Effector memory CD4-positive, alpha-beta T cell (primary cell): ENCODE results near the gene TNN.
"Not testable (repeated sequence)": the region's sequence is repeated elsewhere in the genome, so short reads cannot be mapped to it uniquely, and the experiment has no call there.

Experiments
- DNase-seq, 3 donors: peaks; one replicate each; pipeline ENCODE4 v3.0.0-alpha.2; 2020
- H3K27ac ChIP-seq: 2 replicates; pipeline ENCODE4 v1.7.0; 2013; ENCODE audit warnings: mild to moderate bottlenecking, low read length, moderate library complexity; ENCODE audit not compliant: insufficient read depth, poor library complexity, severe bottlenecking
- H3K27me3 ChIP-seq: replicated peaks from 2 replicates; pipeline ENCODE4 v1.7.0; 2013; ENCODE audit warnings: mild to moderate bottlenecking, low read length; ENCODE audit not compliant: insufficient read depth, control insufficient read depth, poor library complexity, severe bottlenecking
- H3K36me3 ChIP-seq: 2 replicates; pipeline ENCODE4 v1.7.0; 2013; ENCODE audit warnings: mild to moderate bottlenecking, low read length, moderate library complexity; ENCODE audit not compliant: control insufficient read depth, insufficient read depth
- H3K4me1 ChIP-seq: 2 replicates; pipeline ENCODE4 v1.7.0; 2013; ENCODE audit warnings: low read length, mild to moderate bottlenecking; ENCODE audit not compliant: control insufficient read depth, insufficient read depth, poor library complexity, severe bottlenecking
- H3K4me3 ChIP-seq: 2 replicates; pipeline ENCODE4 v1.7.0; 2013; ENCODE audit warnings: low read length, low read depth, mild to moderate bottlenecking; ENCODE audit not compliant: insufficient read depth, poor library complexity, severe bottlenecking
- H3K9me3 ChIP-seq: 2 replicates; pipeline ENCODE4 v1.7.0; 2013; ENCODE audit warnings: mild to moderate bottlenecking, low read length, moderate library complexity; ENCODE audit not compliant: control insufficient read depth

The TNN gene

DNA sequence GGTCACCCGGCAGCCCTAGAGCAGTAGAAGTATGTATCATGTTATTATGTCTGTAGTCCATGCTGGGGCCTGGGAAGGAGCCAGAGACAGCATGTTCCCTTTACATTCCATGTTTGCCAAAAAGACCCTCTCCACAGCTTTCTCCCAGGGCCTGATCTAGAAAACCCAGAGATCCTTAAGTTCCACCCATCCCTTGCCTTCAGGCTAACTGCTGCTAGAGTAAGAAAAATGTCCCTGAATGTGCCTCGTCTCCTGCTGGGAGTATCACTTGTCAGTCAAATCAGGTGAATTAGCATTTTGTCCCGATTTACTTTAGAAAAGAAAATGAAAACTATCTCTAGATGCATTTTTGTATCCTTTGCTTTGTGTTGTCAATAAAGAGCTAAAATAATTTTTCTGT lies 31.2 kb upstream of the TNN start:
- Histone ChIP-seq H3K36me3 (no peaks in the 10 kb centered on the region), H3K4me1 (no peaks in the 10 kb centered on the region), H3K27ac (no peak overlapping the region), H3K27me3 (no peaks in the 10 kb centered on the region), H3K4me3 (no peak overlapping the region), H3K9me3 (no peaks in the 10 kb centered on the region)
- no peak for DNase-seq

DNA sequence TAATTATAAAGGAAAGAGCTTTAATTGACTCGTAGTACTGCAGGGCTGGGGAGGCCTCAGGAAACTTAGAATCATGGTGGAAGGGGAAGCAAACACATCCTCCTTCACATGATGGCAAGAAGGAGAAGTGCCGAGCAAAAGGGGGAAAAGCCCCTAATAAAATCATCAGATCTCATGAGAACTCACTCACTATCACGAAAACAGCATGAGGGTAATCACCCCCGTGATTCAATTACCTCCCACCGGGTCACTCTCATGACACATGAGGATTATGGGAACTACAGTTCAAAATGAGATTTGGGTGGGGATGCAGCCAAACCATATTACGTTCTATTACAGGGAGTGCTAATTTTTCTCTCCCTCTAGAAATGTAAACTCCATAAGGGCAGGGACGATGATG lies 30.2 kb upstream of the TNN start:
- H3K36me3 ChIP-seq: no peaks in the 10 kb centered on the region
- H3K4me1 ChIP-seq: no peaks in the 10 kb centered on the region
- H3K4me3 ChIP-seq: no peak overlapping the region
- H3K9me3 ChIP-seq: no peaks in the 10 kb centered on the region
- H3K27me3 ChIP-seq: no peaks in the 10 kb centered on the region
- H3K27ac ChIP-seq: no peak overlapping the region
- DNase-seq: no peak

DNA sequence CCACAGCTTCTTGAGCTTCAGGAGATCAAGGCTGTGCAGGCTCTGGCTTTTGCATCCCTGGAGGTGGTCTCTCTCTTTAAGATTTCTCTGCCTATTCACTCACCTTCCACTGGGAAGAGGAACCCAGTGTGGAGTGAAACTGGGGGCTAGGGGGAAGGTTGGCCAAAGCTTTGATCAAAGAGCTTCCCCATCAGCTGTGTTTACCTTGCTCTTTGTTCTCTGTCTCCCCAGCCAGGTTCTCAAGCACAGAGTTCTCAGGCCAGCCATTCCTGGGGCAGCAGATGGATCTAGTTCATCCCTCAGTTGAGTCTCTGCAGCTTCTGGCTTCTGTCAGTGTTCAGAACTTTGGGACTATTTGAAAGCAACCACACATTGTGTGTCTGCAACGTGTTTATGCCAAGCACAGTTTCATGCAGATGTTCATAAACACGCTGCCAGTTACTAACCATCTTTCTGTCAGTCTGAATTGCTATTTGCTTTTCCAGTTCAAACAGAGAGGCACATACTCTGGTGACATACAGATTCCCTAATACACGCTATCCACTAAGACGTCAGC lies 27.2 kb upstream of the TNN start:
- H3K4me1 ChIP-seq: no peaks in the 10 kb centered on the region
- DNase-seq: no peak
- no peak overlapping the region for H3K27ac ChIP-seq
- H3K4me3 ChIP-seq: no peak overlapping the region
- H3K9me3 ChIP-seq: no peaks in the 10 kb centered on the region
- H3K36me3 ChIP-seq: no peaks in the 10 kb centered on the region
- H3K27me3 ChIP-seq: no peaks in the 10 kb centered on the region

DNA sequence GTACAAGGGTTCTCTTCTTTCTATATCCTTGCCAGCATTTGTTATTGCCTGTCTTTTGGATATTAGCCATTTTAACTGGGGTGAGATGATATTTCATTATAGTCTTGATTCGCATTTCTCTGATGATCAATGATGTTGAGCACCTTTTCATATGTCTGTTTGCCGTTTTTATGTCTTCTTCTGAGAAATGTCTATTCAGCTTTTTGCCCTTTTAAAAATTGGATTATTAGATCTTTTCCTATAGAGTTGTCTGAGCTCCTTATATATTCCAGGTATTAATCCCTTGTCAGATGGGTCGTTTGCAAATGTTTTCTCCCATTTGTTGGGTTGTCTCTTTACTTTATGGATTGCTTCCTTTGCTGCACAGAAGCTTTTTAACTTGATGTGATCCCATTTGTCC lies 25.0 kb upstream of the TNN start:
- DNase-seq: no peak
- H3K27ac ChIP-seq: no peak overlapping the region
- H3K4me3 ChIP-seq: no peak overlapping the region
- H3K9me3 ChIP-seq: no peaks in the 10 kb centered on the region
- no peaks in the 10 kb centered on the region for H3K27me3 ChIP-seq
- H3K36me3 ChIP-seq: no peaks in the 10 kb centered on the region
- H3K4me1 ChIP-seq: no peaks in the 10 kb centered on the region

DNA sequence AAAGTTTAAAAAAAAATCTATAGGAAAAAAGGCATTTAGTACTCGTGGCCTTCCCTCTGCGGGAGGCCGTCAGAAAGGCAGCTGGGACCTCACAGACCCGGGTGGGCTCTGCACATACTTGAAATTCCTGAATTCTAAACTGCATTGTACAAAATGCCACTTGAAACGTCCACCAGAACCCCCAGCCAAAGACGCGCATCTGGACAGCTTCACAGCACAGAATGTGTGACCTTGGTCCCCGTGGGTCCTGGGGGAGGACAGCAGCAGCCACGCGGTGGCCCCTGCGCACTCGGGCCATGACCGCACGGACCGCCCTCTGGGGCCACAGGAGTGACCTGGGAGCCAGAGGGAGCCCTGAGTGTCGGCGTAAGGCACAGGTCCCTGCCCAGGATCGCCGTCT lies 23.8 kb upstream of the TNN start:
- Histone ChIP-seq H3K27me3 (no peaks in the 10 kb centered on the region), H3K27ac (no peak overlapping the region), H3K4me3 (no peak overlapping the region), H3K36me3 (no peaks in the 10 kb centered on the region), H3K9me3 (no peaks in the 10 kb centered on the region), H3K4me1 (no peaks in the 10 kb centered on the region)
- DNase-seq: no peak

DNA sequence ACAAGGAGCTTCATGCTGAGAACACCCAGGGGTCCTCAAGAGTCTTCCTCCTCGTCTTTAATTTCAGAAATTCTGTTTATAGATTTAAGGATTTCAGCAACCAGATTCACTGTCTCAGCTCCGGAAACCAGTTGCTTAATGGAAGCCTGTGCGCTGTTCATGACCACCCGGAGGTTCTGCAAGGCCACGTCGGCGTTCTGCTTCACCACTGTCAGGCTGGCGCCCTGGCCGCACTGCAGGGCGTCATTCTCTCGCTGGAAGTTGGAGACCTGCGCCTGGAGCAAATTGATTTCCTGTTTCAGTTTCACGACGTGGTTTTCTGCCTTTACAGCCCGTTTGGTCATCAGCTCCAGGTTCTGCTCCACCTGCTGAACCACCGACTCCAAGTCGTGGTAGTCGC lies 23.0 kb upstream of the TNN start:
- not testable (repeated sequence) for H3K36me3 ChIP-seq, H3K9me3 ChIP-seq, H3K4me1 ChIP-seq, H3K4me3 ChIP-seq, DNase-seq, H3K27me3 ChIP-seq, H3K27ac ChIP-seq

DNA sequence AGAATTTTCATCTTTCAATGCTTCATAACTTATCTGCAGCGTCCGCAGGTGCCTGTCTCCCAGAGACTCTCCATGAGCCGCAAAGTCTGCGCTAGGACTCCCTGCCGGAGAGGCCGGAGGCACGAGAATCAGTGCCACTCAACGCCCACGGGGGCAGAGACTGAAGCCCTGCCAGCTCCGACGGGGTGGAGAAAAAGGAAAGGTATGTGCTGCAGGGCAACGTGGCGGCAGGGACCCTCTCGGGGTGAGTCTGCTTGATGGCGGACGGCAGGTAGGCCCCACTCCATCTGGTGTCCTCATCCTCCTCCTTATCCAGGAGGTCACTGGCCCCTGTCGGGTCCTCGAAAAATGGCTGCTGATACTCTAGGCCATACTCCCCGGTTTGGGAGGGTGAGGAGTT lies 22.5 kb upstream of the TNN start:
- no peaks in the 10 kb centered on the region for H3K36me3 ChIP-seq
- no peaks in the 10 kb centered on the region for H3K9me3 ChIP-seq
- H3K4me3 ChIP-seq: no peak overlapping the region
- no peaks in the 10 kb centered on the region for H3K27me3 ChIP-seq
- no peaks in the 10 kb centered on the region for H3K4me1 ChIP-seq
- no peak for DNase-seq
- no peak overlapping the region for H3K27ac ChIP-seq

DNA sequence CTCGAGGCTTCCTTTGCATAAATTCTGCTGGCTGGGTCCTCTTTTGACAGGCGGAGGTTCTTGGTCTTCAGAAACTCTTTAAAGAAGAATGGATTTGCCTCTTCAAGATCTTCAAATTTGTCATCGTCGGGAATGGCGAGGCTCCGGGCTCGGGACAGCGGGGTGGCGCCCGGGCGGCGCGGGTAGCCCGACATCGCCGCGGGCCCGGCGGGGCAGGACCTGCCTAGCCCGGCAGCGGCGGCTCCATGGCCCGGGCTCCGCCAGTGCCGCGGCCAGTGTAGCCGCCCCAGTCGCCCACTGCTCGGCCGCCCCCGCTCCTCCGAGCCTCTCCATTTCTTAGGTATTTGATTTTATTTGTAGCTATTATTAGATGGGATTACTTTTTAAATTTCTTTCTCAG lies 22.1 kb upstream of the TNN start:
- Histone ChIP-seq H3K4me3 (no peak overlapping the region), H3K9me3 (no peaks in the 10 kb centered on the region), H3K4me1 (no peaks in the 10 kb centered on the region), H3K36me3 (no peaks in the 10 kb centered on the region), H3K27me3 (no peaks in the 10 kb centered on the region), H3K27ac (no peak overlapping the region)
- DNase-seq: no peak

DNA sequence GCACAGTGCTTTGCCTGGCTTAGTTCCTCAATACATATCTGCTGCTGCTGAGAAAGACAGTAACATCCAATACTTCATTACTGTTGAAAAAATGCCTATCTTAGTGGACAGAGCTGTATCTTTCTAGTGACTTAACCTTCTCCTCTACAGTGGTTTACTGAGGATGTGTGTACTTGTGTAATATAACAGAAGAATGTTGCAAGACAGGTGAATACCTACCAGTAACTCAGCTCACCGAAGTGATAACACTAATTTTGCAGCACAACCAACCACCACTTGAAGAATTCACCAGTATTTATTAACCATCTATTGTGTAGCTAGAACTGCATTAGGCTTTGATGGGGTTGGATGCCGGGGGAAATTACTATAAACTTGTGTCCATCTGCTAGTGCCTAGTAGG lies 16.6 kb upstream of the TNN start:
- Histone ChIP-seq H3K4me1 (no peaks in the 10 kb centered on the region), H3K9me3 (no peaks in the 10 kb centered on the region), H3K4me3 (no peak overlapping the region), H3K27me3 (no peaks in the 10 kb centered on the region), H3K27ac (no peak overlapping the region), H3K36me3 (no peaks in the 10 kb centered on the region)
- DNase-seq: no peak

DNA sequence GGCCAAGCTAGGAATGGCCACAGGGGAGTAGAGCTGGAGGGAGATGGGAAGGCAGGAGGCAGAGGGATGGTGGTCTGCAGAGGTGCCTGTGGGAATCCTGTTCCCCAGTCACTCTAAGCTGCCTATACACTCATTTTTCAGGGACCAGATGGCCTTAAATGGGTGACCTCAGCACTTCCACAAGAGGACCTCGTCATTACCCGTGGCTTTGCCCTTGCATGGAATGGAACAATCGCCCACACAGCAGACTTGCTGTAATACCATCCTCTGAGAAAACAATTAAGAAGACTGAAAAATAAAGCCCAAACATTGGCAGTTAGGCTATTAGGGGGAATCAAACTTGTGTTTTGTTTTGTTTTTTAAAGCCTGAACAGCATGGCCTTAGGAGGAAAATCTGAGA lies 12.9 kb upstream of the TNN start:
- DNase-seq: no peak
- Histone ChIP-seq H3K36me3 (no peaks in the 10 kb centered on the region), H3K27ac (no peak overlapping the region), H3K9me3 (no peaks in the 10 kb centered on the region), H3K4me3 (no peak overlapping the region), H3K4me1 (no peaks in the 10 kb centered on the region), H3K27me3 (no peaks in the 10 kb centered on the region)

DNA sequence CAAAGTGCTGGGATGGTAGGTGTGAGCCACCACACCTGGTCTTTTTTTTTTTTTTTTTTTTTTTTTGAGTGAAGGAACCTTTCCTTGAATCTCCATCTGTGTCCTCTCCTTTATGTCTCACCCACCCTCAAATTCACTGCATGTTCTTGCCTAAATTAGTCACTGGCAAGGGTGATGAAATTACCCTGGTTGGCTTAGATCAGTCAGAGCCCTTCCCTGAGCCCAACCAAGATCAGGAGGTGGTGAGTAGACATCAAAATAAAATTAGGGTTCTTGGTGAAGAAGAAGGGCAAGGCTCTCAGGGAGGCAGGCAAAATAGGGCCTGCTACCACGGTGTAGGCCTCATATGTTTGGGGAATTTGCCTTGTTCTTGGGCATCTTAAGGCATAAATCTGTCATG lies 5.3 kb upstream of the TNN start:
- H3K9me3 ChIP-seq: no peaks in the 10 kb centered on the region
- no peak for DNase-seq

More for the DNA sequence above, 5.3 kb upstream of the TNN start:
- no peak overlapping the region for H3K4me3 ChIP-seq
- no peak overlapping the region for H3K27ac ChIP-seq
- no peaks in the 10 kb centered on the region for H3K4me1 ChIP-seq
- no peaks in the 10 kb centered on the region for H3K36me3 ChIP-seq
- H3K27me3 ChIP-seq: no peaks in the 10 kb centered on the region
